ENCODE data around the gene MSRB2. TPM values are rescaled to one million over a fixed set of nuclear protein-coding genes. Genes with fewer than 3 reads are reported as not detected.
A peak's percentile ranks its signal among the peaks of the same experiment; 100 is the strongest.

Gene MSRB2
- total and polyA plus RNA-seq, 2 of the 8 experiments (the other 6 are each of a cell fraction or from before 2014, with no cell fraction given): 11.0 to 13.9 TPM

- H3K4me2 ChIP-seq (ENCODE audit: insufficient read depth in 1 of 2, low read depth in 2 of 2, low read length in 2 of 2): no peak overlapping the region
- H3K27ac ChIP-seq (ENCODE audit: low read depth, low read length): no peak overlapping the region
- no peak overlapping the region for H2BK120ac ChIP-seq (replicated peaks; ENCODE audit: low read depth, low read length)
- no peaks in the 10 kb centered on the region for H3K79me2 ChIP-seq (ENCODE audit: control insufficient read depth in 1 of 2, insufficient read depth in 2 of 2, low read length in 2 of 2)
- H3K4ac ChIP-seq (replicated peaks; ENCODE audit: insufficient read length, low read depth, low read length): no peak overlapping the region
- TF ChIP-seq CTCF (IDR thresholded peaks at IDR 0.05; ENCODE audit: control extremely low read depth in 1 of 3, insufficient read depth in 1 of 3, low read depth in 1 of 3, low read length in 3 of 3): no peak
- no peaks in the 10 kb centered on the region for H3K79me1 ChIP-seq (ENCODE audit: low read depth, low read length)
- H3K14ac ChIP-seq (ENCODE audit: insufficient read length): no peak overlapping the region
- H2BK5ac ChIP-seq (ENCODE audit: low read depth, low read length): no peak overlapping the region
- FAIRE-seq: no peak
- no peaks in the 10 kb centered on the region for H4K20me1 ChIP-seq (replicated peaks in 1 of 2; ENCODE audit: control insufficient read depth in 1 of 2, insufficient read depth in 2 of 2, low read length in 2 of 2)
- no peak overlapping the region for H2BK12ac ChIP-seq (ENCODE audit: low read depth, low read length)
- no peaks in the 10 kb centered on the region for H3K23me2 ChIP-seq (ENCODE audit: low read depth, low read length)
- H2BK15ac ChIP-seq (ENCODE audit: low read length): no peak overlapping the region
- POLR2A ChIA-PET (ENCODE audit: partially characterized antibody): interaction anchor here (3.9 kb wide), 1 partner anchor 10 kb away, joined by 17 read pairs; no protein-coding TSS in a partner anchor
- H3K23ac ChIP-seq (ENCODE audit: insufficient read length): no peak overlapping the region
- WGBS, 2 experiments (ENCODE audit: extremely low coverage in 1 of 2, insufficient coverage in 1 of 2, insufficient read length in 1 of 2, insufficient replicate concordance in 2 of 2, low coverage in 1 of 2, low lambda C conversion rate in 2 of 2, missing lambda C conversion rate in 1 of 2): 91% methylated on average over 4 of the region's 4 CpGs; no CpG with 5 or more reads in 1 of the 2 experiments
- H3K4me3 ChIP-seq (ENCODE audit: extremely low read depth in 1 of 4, insufficient read depth in 2 of 4, low read depth in 3 of 4, low read length in 4 of 4): no peak overlapping the region
- no peak for DNase-seq (ENCODE audit: low read depth in 1 of 2, low spot score in 2 of 2)
- H3K4me1 ChIP-seq (replicated peaks in 1 of 4; ENCODE audit: control insufficient read depth in 3 of 4, insufficient read depth in 4 of 4, low read length in 3 of 4): no peaks in the 10 kb centered on the region
- H3K18ac ChIP-seq (ENCODE audit: extremely low read depth, low read length): no peak overlapping the region
- CTCF ChIA-PET (ENCODE audit: partially characterized antibody): interaction anchor here (1.0 to 3.2 kb wide), 4 partner anchors 8 to 12 kb away, joined by 3 to 22 read pairs (median 5); no protein-coding TSS in a partner anchor
- H3K36me3 ChIP-seq (ENCODE audit: control insufficient read depth in 2 of 4, insufficient read depth in 4 of 4, low read length in 3 of 4): no peaks in the 10 kb centered on the region
- 0 out of 2 replicates have a peak overlapping the region, but pooled peaks have one; percentile 3 for H2AFZ ChIP-seq (ENCODE audit: low read length)
- no peaks in the 10 kb centered on the region for H3K27me3 ChIP-seq (replicated peaks in 1 of 4; ENCODE audit: control insufficient read depth in 3 of 4, extremely low read depth in 1 of 4, insufficient read depth in 3 of 4, low read length in 3 of 4)
- H4K5ac ChIP-seq (ENCODE audit: insufficient read length, low read depth, low read length): no peak overlapping the region
- H3K56ac ChIP-seq (replicated peaks; ENCODE audit: insufficient read length, low read depth, low read length): no peak overlapping the region
- H2BK20ac ChIP-seq (ENCODE audit: low read length): no peak overlapping the region
- H2AK5ac ChIP-seq (ENCODE audit: low read depth, low read length): no peak overlapping the region
- H3K9ac ChIP-seq (replicated peaks in 1 of 4; ENCODE audit: extremely low read depth in 1 of 4, low read depth in 3 of 4, low read length in 3 of 4): no peak overlapping the region
- no peaks in the 10 kb centered on the region for H3K9me3 ChIP-seq (ENCODE audit: insufficient read depth in 2 of 2, low read depth in 1 of 2, low read length in 1 of 2)
- H4K8ac ChIP-seq (ENCODE audit: extremely low read depth, insufficient read depth, low read length): no peak overlapping the region
- no peak overlapping the region for H4K91ac ChIP-seq (replicated peaks; ENCODE audit: insufficient read length, low read length)
Observed at GRCh38 chr10:23046027-23046426, 49.4 kb upstream of the MSRB2 start.
